PC-9 (cell line): ENCODE results near the gene ACOT6.

Source experiments
- EZH2 ChIP-seq: fragments of 200-600 bp; sonication (generic); IDR thresholded peaks from 2 replicates; pipeline ENCODE4 v1.8.0; 2017; ENCODE audit warnings: antibody characterized with exemption, low read depth
- TF ChIP-seq, protein P1 (sequence below): fragments of 200-600 bp; sonication (generic); conservative IDR thresholded peaks from 2 replicates; pipeline ENCODE4 v1.6.1; 2017; ENCODE audit warnings: mixed run types, antibody characterized with exemption, mild to moderate bottlenecking, moderate library complexity

DNA sequence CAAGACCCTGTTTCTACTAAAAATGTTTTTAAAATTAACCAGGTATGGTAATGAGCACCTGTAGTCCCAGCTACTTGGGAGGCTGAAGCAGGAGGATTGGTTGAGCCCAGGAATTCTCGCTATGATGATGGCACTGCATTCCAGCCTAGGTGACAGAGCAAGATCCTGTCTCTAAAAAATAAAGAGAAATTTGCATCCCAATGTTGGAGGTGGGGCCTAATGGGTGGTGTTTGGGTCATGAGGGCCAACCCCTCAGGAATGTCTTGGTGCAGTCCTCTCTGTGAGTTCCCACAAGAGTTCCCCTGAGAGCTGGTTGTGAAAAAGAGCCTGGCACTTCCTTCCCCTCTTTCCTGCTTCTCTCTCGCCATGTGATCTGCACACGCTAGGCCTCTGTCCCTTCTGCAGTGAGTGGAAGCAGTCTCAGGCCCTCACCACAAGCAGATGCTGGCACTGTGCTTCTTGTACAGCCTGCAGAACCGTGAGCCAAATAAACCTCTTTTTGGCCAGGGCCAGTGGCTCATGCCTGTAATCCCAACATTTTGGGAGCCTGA, 11.3 kb downstream of the ACOT6 start:
- TF ChIP-seq, protein P1, sequence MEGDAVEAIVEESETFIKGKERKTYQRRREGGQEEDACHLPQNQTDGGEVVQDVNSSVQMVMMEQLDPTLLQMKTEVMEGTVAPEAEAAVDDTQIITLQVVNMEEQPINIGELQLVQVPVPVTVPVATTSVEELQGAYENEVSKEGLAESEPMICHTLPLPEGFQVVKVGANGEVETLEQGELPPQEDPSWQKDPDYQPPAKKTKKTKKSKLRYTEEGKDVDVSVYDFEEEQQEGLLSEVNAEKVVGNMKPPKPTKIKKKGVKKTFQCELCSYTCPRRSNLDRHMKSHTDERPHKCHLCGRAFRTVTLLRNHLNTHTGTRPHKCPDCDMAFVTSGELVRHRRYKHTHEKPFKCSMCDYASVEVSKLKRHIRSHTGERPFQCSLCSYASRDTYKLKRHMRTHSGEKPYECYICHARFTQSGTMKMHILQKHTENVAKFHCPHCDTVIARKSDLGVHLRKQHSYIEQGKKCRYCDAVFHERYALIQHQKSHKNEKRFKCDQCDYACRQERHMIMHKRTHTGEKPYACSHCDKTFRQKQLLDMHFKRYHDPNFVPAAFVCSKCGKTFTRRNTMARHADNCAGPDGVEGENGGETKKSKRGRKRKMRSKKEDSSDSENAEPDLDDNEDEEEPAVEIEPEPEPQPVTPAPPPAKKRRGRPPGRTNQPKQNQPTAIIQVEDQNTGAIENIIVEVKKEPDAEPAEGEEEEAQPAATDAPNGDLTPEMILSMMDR: no peak
- TF ChIP-seq EZH2: no peak
